ENCODE data around the gene IQCC. TPM values are rescaled to one million over a fixed set of nuclear protein-coding genes. Genes with fewer than 3 reads are reported as not detected.

Gene IQCC
- total RNA-seq, 6 donors from 2014 or later = 0.55 to 6.3 (median 1.9) TPM

DNA sequence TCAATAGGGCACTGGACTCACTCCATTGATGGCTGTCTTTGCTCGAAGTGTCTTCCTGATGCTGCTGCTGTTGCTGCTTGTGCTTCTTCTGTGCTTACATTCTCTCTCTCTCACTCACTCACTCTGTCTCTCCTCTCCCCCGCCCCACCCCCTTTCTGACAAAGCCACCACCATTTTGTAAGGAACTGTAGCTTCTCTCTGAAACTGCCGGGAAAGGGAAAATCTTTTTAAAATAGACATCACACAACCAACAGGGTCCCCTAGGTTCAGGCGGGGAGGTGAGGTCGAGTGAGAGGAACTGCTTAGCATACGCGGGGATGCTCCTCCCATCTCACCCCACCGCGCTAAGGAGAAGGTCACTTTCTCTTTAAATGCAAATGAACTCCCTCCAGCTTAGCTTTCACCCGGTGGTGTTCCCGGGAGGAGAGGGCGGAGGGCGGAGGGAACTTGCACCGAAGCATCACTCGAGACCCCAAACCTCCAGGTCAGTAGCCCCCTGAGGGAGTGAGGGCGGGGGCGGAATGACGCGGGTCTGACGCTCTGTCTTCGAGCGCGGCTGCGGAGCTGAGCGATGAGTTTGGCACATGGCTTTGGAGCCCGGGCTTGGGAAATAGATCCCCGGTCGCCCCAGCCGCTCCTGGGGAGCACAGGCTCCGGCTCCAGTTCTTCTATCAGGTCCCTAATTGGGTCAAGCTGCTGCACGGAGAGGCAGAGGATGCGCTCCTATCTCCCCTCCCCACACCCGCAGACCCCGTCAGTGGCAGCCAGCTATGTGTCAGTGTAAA, 5.1 kb upstream of the IQCC start, which contains the start of gene CCDC28B:
Gene CCDC28B, plus strand, starts transcription at position 370 of the 785 bp plus-strand sequence. CDS start 1,341 bp downstream, outside the sequence.
- TF ChIP-seq POLR2A (IDR thresholded peaks at IDR 0.05) (peak in 1 of 4 donors; percentile 26), POLR2AphosphoS5 (IDR thresholded peaks at IDR 0.05) (peak in 1 of 2 donors; percentile 47), EP300 (IDR thresholded peaks at IDR 0.05) (no peak)
- TF ChIP-seq, protein P1, sequence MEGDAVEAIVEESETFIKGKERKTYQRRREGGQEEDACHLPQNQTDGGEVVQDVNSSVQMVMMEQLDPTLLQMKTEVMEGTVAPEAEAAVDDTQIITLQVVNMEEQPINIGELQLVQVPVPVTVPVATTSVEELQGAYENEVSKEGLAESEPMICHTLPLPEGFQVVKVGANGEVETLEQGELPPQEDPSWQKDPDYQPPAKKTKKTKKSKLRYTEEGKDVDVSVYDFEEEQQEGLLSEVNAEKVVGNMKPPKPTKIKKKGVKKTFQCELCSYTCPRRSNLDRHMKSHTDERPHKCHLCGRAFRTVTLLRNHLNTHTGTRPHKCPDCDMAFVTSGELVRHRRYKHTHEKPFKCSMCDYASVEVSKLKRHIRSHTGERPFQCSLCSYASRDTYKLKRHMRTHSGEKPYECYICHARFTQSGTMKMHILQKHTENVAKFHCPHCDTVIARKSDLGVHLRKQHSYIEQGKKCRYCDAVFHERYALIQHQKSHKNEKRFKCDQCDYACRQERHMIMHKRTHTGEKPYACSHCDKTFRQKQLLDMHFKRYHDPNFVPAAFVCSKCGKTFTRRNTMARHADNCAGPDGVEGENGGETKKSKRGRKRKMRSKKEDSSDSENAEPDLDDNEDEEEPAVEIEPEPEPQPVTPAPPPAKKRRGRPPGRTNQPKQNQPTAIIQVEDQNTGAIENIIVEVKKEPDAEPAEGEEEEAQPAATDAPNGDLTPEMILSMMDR (IDR thresholded peaks at IDR 0.05) = no peak
- peak within 1 kb of the TSS; percentile 62 to 79 (median 73) for H3K27ac ChIP-seq
- no peaks in the 10 kb centered on the region for H3K9me3 ChIP-seq
- peak within 1 kb of the TSS; percentile 63 to 69 (median 64) for H3K4me3 ChIP-seq
- ATAC-seq (ENCODE audit: low FRiP score in 2 of 2) = peak; percentile 22 to 73
- no peaks in the 10 kb centered on the region for H3K27me3 ChIP-seq
- peak; percentile 60 to 86 for DNase-seq
- H3K4me1 ChIP-seq = peaks cover 19 to 36% (median 33%) of the 10 kb centered on the region in 4 donors
- peaks cover 2 to 25% (median 17%) of the 10 kb centered on the region in 4 donors for H3K36me3 ChIP-seq
- WGBS, 2 donors = 1% methylated on average over 9 to 34 of the region's 34 CpGs

DNA sequence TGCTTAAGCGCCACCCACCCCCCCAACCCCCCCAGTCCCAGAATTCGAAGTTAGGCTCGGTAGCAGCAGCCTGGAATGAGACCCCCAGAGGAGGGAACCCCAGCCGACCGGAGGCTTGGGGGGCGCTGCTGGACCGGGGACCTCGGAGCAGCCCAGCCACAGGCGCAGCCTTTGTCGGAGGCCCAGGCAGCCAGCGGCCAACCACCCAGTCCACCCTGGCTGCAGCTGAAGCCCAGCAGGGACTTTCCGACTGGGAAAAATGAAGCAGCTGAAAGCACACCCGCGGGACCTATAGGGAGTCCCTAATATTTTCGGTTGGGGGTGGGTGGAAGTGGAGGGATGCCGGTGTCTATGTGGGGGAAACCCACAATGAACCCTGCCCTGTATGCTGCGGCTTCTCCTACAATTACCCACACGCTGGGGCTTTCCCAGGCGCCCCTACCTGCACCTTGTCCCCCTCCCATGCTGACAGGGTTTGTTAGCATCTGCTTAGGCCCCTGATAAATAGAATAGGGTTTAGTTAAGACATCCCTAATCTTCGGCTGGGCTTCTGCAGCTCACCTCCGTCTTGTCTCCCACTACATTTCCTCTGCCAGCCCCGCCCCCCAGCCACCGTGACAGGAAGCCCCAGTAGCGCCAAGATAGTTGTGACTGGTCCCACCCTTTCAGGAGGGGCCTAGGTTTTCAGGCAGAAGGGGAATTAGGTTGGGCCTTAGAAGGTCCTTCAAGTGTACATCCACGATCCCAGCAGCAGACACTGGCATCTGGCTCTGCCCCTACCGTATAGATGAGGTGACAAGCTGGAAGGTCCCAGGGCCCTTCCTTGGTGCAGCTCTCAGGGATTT, 4.2 kb upstream of the IQCC start:
- H3K36me3 ChIP-seq = peaks cover 0 to 17% (median 10%) of the 10 kb centered on the region in 4 donors
- no peaks in the 10 kb centered on the region for H3K27me3 ChIP-seq
- TF ChIP-seq POLR2AphosphoS5 (IDR thresholded peaks at IDR 0.05) = peak in 1 of 2 donors; percentile 18
- TF ChIP-seq EP300 (IDR thresholded peaks at IDR 0.05) = no peak
- H3K4me1 ChIP-seq = peaks cover 22 to 40% (median 38%) of the 10 kb centered on the region in 4 donors
- 3 to 5% methylated on average over 10 to 24 of the region's 26 CpGs for WGBS, 2 donors
- H3K27ac ChIP-seq = peak overlapping the region; percentile 62 to 79 (median 73)
- H3K4me3 ChIP-seq = peak overlapping the region; percentile 63 to 69 (median 64)
- DNase-seq = peak; percentile 65 to 82
- peak; percentile 38 to 50 for ATAC-seq (ENCODE audit: low FRiP score in 2 of 2)
- H3K9me3 ChIP-seq = no peaks in the 10 kb centered on the region

DNA sequence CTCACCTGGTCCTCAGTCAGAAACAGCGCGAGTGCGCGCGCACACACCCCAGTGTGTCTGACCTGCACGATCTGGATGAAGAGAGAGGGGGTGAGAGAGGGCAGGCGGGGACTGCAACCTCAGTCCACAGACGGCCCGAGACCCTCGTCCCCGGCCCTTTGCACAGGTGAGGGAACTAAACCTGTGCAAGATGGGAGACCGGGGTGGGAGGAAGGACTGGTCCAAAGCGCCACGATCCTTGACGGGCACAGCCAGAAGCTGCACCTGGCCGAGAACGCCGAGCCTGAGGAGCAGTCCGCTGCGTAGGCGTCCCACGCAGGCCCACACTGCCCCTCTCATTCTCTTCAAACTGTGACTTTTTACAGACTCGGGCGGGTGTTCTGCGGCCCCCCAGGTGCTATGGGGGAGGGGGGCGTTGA, 519 bp upstream of the IQCC start:
- WGBS, 2 donors = 39 to 43% methylated on average over 14 to 26 of the region's 26 CpGs
- peaks cover 24 to 42% (median 32%) of the 10 kb centered on the region in 4 donors for H3K4me1 ChIP-seq
- DNase-seq (peak; percentile 40 to 73), ATAC-seq (ENCODE audit: low FRiP score in 2 of 2) (peak in 1 of 2 donors; percentile 1)
- H3K27ac ChIP-seq = peak overlapping the region in 3 of 4 donors; percentile 5 to 71 (median 68)
- no peaks in the 10 kb centered on the region for H3K36me3 ChIP-seq
- no peaks in the 10 kb centered on the region for H3K9me3 ChIP-seq
- no peaks in the 10 kb centered on the region for H3K27me3 ChIP-seq
- H3K4me3 ChIP-seq = peak overlapping the region; percentile 40 to 78 (median 68)
- TF ChIP-seq POLR2A (IDR thresholded peaks at IDR 0.05) = no peak
- TF ChIP-seq, protein P1 (IDR thresholded peaks at IDR 0.05) = peak in 1 of 6 experiments; percentile 7

DNA sequence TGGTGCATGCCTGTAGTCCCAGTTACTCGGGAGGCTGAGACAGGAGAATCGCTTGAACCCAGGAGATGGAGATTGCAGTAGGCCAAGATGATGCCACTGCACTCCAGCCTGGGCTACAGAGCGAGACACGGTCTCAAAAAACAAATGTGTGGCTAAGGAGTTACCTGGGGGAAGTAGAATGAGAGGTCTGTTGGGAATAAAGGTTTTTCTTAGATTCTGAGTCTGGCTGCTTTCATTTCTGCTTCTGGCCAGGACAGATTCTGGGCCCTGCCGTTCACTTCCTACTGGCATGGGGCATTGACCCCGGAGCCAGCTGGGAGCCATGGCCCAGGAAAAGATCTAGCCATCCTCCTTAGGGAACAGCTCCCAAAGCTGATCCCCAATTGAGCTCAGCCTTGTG, 3.0 kb downstream of the IQCC start:
- Histone ChIP-seq H3K4me3 (no peak overlapping the region), H3K27me3 (no peaks in the 10 kb centered on the region), H3K27ac (no peak overlapping the region), H3K36me3 (no peaks in the 10 kb centered on the region), H3K4me1 (peaks cover 9 to 20% (median 14%) of the 10 kb centered on the region in 4 donors), H3K9me3 (no peaks in the 10 kb centered on the region)
- ATAC-seq (ENCODE audit: low FRiP score in 2 of 2) = no peak
- DNase-seq = no peak
- 82 to 86% methylated on average over 6 of the region's 6 CpGs for WGBS, 2 donors
- TF ChIP-seq POLR2AphosphoS5 (IDR thresholded peaks at IDR 0.05) (no peak), EP300 (IDR thresholded peaks at IDR 0.05) (no peak), POLR2A (IDR thresholded peaks at IDR 0.05) (no peak)
- TF ChIP-seq, protein P1 (IDR thresholded peaks at IDR 0.05) = no peak

DNA sequence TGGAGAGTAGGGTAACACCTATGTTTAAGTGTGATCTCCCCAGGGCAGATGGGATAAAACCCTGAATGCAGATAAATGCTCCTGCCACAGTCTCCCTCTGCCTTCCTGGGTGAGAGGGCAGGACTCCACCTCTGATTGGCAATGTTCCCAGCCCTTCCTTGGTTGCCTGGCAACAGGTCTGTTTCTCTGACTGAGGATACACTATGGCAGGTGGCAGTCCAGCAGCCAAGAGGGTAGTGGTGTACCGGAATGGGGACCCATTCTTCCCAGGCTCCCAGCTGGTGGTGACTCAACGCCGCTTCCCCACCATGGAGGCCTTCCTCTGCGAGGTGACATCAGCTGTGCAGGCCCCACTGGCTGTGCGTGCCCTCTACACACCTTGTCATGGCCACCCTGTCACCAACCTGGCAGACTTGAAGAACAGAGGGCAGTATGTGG, 3.4 kb downstream of the IQCC start, which contains the start of gene DCDC2B:
Gene DCDC2B, plus strand, starts transcription at position 199 of the 438 bp plus-strand sequence. Its CDS starts 5 bp downstream, at position 204.
- peaks cover 0 to 3% (median 0%) of the 10 kb centered on the region in 4 donors for H3K36me3 ChIP-seq
- ATAC-seq (ENCODE audit: low FRiP score in 2 of 2) = no peak
- 89 to 100% methylated on average over 1 to 5 of the region's 5 CpGs for WGBS, 2 donors

More for the DNA sequence above, 3.4 kb downstream of the IQCC start, which contains the start of gene DCDC2B:
- H3K27me3 ChIP-seq = no peaks in the 10 kb centered on the region
- peak in 1 of 4 donors; percentile 15 for TF ChIP-seq POLR2A (IDR thresholded peaks at IDR 0.05)
- no peak for TF ChIP-seq POLR2AphosphoS5 (IDR thresholded peaks at IDR 0.05)
- H3K27ac ChIP-seq = no peak within 1 kb of the TSS
- DNase-seq = peak in 1 of 2 donors; percentile 56
- H3K4me3 ChIP-seq = no peak within 1 kb of the TSS
- no peaks in the 10 kb centered on the region for H3K9me3 ChIP-seq
- H3K4me1 ChIP-seq = peaks cover 9 to 20% (median 14%) of the 10 kb centered on the region in 4 donors
